Astrocyte (in vitro differentiated cells and primary cell): Measurements from ENCODE around the gene VAV2.

Experiments
- CTCF ChIP-seq: IDR thresholded peaks from 2 replicates; pipeline ENCODE4 v1.5.1; 2011; ENCODE audit warnings: low read depth, mild to moderate bottlenecking, inconsistent platforms, low read length, moderate library complexity; ENCODE audit not compliant: insufficient read depth
- EZH2 ChIP-seq: IDR thresholded peaks from 2 replicates; pipeline ENCODE4 v1.6.1; 2012; ENCODE audit warnings: mild to moderate bottlenecking, low read length, inconsistent platforms; ENCODE audit not compliant: insufficient read depth

GRCh38 chr9:133905493-133905892, 86.6 kb downstream of the VAV2 start:
- TF ChIP-seq CTCF (no peak), EZH2 (no peak)
